Adrenal gland (tissue), 12 donors: ENCODE measurements around the gene IFITM2. TPM values are rescaled to one million over a fixed set of nuclear protein-coding genes. Genes with fewer than 3 reads are reported as not detected.
"Not testable (repeated sequence)": the region's sequence is repeated elsewhere in the genome, so short reads cannot be mapped to it uniquely, and the experiment has no call there.

Experiments
- DNase-seq, 7 donors: peaks; one replicate each; pipeline ENCODE4 v3.0.0-alpha.2; 2019 to 2020
- H3K27ac ChIP-seq, 5 donors: fragments of 200-600 bp; sonication (generic) in 4 of 5; 1 replicate in 3 of 5; 2 replicates in 2 of 5; pipeline versions ENCODE4 v1.5.1 to v1.8.0; 2016 to 2020; ENCODE audit warnings: mild to moderate bottlenecking in 1 of 5
- H3K27me3 ChIP-seq: fragments of 200-600 bp; 2 replicates; pipeline ENCODE4 v1.8.0; 2021
- H3K36me3 ChIP-seq, 2 donors: fragments of 200-600 bp; replicated peaks in 1 of 2; 1 replicate in 1 of 2; 2 replicates in 1 of 2; pipeline versions ENCODE4 v1.5.1 to v1.8.0; 2018 to 2022
- H3K4me1 ChIP-seq, 2 donors: fragments of 200-600 bp; replicated peaks in 1 of 2; 1 replicate in 1 of 2; 2 replicates in 1 of 2; pipeline versions ENCODE4 v1.5.1 to v1.8.0; 2018 to 2021
- H3K4me3 ChIP-seq, 4 donors: fragments of 200-600 bp; sonication (generic) in 3 of 4; one replicate each; pipeline ENCODE4 v1.5.1; 2016 to 2018
- H3K9me3 ChIP-seq, 3 donors: fragments of 200-600 bp; sonication (generic) in 1 of 3; replicated peaks in 1 of 3; 1 replicate in 2 of 3; 2 replicates in 1 of 3; pipeline versions ENCODE4 v1.5.1 to v1.8.0; 2016 to 2021
- POLR2A ChIP-seq, 2 donors: fragments of 450-650 bp; IDR thresholded peaks; one replicate each; pipeline ENCODE4 v1.6.1; 2017; ENCODE audit warnings: antibody characterized with exemption in 2 of 2, mild to moderate bottlenecking in 2 of 2, moderate library complexity in 1 of 2
- WGBS, 4 donors: extraction: QIAGEN DNeasy Blood & Tissue Kit in 2 of 4; methylation state at CpG; one replicate each; pipeline versions ENCODE4 v1.1.5 to v1.1.7; 2013 to 2017; 5-methylcytosine and 5-hydroxymethylcytosine counted together
- intact Hi-C, 2 donors: fragments of 100-400 bp; cut with DNase I; formaldehyde crosslinking; loops; one replicate each; pipeline versions ENCODE4 v1.14.1 to v1.15.0; 2022 to 2023
- polyA plus RNA-seq, 3 donors: library from polyadenylated mRNA; stranded (reverse); fragments of 200-250 nt in 2 of 3; fragments of 350-450 nt in 1 of 3; fragmentation: Illumina TruSeq in 1 of 3; extraction: RNeasy Lipid Tissue Mini Kit (QIAGEN cat#74804) in 1 of 3; gene quantifications; one replicate each; pipeline ENCODE4 v1.2.3, GENCODE V29; 2013 to 2014
- total RNA-seq, 9 donors: library from RNA; depleted of rRNA in 4 of 9; stranded (reverse); fragments of >200 nt in 4 of 9; fragments of 120-200 nt in 1 of 9; fragmentation: NEBNext Ultra II Directional in 1 of 9; extraction: Animal tissue kit (Norgen Biotek cat#: 25700) in 1 of 9; gene quantifications; one replicate each; pipeline versions ENCODE4 v1.1.0 to v1.2.4, GENCODE V29; 2013 to 2023
- TF ChIP-seq, protein P1 (sequence below), 6 experiments: fragments of 450-650 bp in 4 of 6; fragments of 200-600 bp in 2 of 6; sonication (generic) in 1 of 6; IDR thresholded peaks; 1 replicate in 5 of 6; 2 replicates in 1 of 6; pipeline versions ENCODE4 v1.5.1 to v1.8.0; 2016 to 2021; ENCODE audit warnings: antibody characterized with exemption in 6 of 6, mild to moderate bottlenecking in 2 of 6, moderate library complexity in 1 of 6
- donor health status: healthy with polysubstance abuse.
- donor health status: Bipolar disorder and iron deficiency.
- donor health status: DM: yes; HTN: yes; CAD: no.
- donor health status: DM: no; HTN: no; CAD: no.
- donor health status: DM: no; HTN: no; CAD: no.
- donor health status: DM: yes; HTN: yes; CAD: no.

IFITM2 gene
- total and polyA plus RNA-seq, 12 donors, result 30.7 to 835 (median 235) TPM

DNA sequence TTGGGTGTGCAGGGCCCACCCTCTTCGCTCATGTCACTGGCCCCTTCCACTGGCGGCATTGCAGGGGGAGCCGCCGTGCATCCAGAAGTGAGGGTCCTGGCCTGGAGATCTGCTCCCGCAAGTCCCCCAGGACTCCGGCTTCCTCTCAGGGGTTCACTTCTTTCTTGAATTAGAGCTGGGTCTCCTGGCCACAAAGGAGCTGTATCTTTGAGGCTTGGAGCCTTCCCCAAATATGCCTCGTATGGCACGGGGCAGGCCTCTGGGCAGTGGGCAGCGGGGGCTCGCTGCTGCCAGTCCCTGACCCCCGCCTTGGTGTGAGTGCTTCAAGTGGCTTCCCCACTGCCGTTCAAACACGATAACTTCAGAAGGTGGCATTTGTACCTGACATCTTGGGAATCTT lies 20.4 kb downstream of the IFITM2 start:
- Histone ChIP-seq H3K36me3 (no peaks in the 10 kb centered on the region), H3K4me1 (peaks cover 14 to 26% of the 10 kb centered on the region in 2 donors), H3K9me3 (no peaks in the 10 kb centered on the region), H3K4me3 (no peak overlapping the region), H3K27ac (no peak overlapping the region), H3K27me3 (no peaks in the 10 kb centered on the region)
- no peak for DNase-seq
- WGBS, 4 donors, result 92 to 96% (median 95%) methylated on average over 10 to 13 of the region's 13 CpGs
- TF ChIP-seq, protein P1, sequence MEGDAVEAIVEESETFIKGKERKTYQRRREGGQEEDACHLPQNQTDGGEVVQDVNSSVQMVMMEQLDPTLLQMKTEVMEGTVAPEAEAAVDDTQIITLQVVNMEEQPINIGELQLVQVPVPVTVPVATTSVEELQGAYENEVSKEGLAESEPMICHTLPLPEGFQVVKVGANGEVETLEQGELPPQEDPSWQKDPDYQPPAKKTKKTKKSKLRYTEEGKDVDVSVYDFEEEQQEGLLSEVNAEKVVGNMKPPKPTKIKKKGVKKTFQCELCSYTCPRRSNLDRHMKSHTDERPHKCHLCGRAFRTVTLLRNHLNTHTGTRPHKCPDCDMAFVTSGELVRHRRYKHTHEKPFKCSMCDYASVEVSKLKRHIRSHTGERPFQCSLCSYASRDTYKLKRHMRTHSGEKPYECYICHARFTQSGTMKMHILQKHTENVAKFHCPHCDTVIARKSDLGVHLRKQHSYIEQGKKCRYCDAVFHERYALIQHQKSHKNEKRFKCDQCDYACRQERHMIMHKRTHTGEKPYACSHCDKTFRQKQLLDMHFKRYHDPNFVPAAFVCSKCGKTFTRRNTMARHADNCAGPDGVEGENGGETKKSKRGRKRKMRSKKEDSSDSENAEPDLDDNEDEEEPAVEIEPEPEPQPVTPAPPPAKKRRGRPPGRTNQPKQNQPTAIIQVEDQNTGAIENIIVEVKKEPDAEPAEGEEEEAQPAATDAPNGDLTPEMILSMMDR (IDR thresholded peaks at IDR 0.05), result no peak
- no peak for TF ChIP-seq POLR2A (IDR thresholded peaks at IDR 0.05)
- intact Hi-C loops, result no loop called here

DNA sequence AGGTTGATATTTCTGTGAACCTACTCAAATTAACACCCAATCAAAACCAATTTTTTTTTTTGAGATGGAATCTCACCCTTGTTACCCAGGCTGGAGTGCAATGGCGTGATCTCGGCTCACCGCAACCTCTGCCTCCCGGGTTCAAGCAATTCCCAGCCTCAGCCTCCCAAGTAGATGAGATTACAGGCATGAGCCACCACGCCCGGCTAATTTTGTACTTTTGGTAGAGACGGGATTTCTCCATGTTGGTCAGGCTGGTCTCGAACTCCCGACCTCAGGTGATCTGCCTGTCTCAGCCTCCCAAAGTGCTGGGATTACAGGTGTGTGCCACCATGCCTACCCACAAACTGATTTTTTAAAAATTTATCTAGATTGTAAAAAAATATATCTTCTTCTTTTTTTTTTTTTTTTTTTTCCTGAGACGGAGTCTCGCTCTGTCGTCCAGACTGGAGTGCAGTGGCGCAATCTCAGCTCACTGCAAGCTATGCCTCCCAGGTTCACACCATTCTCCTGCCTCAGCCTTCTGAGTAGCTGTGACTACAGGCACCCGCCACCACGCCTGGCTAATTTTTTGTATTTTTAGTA lies 21.0 kb downstream of the IFITM2 start:
- DNase-seq, H3K27ac ChIP-seq, H3K9me3 ChIP-seq, H3K27me3 ChIP-seq, intact Hi-C loops, H3K36me3 ChIP-seq, H3K4me3 ChIP-seq: not testable (repeated sequence)
- H3K4me1 ChIP-seq, result peaks cover 14 to 26% of the 10 kb centered on the region in 2 donors
- 87 to 92% (median 89%) methylated on average over 15 of the region's 15 CpGs for WGBS, 4 donors

DNA sequence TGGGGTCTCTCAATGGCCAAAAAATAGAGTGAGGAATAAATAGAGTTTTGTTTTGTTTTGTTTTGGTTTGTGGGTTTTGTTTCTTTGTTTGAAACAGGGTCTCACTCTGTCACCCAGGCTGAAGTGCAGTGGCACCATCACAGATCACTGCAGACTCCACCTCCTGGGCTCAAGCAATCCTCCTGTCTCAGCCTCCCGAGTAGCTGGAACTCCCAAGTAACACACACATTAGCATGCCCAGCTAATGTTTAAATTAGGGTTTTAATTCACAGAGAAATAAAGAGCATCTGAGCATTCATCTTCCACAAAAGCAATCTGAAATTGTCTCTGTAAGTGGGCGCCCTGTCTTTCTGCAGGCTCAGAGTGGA lies 22.3 kb downstream of the IFITM2 start:
- TF ChIP-seq POLR2A (IDR thresholded peaks at IDR 0.05), result no peak
- TF ChIP-seq, protein P1 (IDR thresholded peaks at IDR 0.05), result no peak
- WGBS, 4 donors, result 81 to 94% (median 85%) methylated on average over 1 to 2 of the region's 2 CpGs
- H3K36me3 ChIP-seq, result no peaks in the 10 kb centered on the region
- H3K27ac ChIP-seq, result no peak overlapping the region
- peaks cover 14 to 26% of the 10 kb centered on the region in 2 donors for H3K4me1 ChIP-seq
- intact Hi-C loops, result no loop called here
- H3K9me3 ChIP-seq, result no peaks in the 10 kb centered on the region
- DNase-seq, result no peak
- no peak overlapping the region for H3K4me3 ChIP-seq
- no peaks in the 10 kb centered on the region for H3K27me3 ChIP-seq

DNA sequence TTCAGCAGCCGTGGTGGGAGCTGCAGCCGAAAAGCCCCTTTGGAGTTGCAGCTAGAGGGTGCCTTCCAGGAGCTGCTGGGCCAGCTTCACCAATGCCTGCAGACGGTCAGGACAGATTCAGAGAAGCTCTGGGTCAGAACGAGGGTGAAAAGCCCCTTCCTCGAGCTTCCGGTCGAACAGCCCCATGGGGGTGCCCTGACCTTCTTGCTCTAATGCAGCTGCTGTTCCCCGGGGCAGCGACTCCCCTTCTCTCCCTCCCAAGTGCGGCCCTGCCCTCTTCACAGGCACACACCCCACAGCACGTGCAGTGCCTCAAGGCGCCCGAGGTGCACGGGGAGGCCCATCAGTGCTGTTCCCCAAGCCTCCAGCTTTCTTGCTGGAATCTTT lies 22.7 kb downstream of the IFITM2 start:
- no peaks in the 10 kb centered on the region for H3K9me3 ChIP-seq
- TF ChIP-seq, protein P1 (IDR thresholded peaks at IDR 0.05), result no peak
- no peak for TF ChIP-seq POLR2A (IDR thresholded peaks at IDR 0.05)

DNA sequence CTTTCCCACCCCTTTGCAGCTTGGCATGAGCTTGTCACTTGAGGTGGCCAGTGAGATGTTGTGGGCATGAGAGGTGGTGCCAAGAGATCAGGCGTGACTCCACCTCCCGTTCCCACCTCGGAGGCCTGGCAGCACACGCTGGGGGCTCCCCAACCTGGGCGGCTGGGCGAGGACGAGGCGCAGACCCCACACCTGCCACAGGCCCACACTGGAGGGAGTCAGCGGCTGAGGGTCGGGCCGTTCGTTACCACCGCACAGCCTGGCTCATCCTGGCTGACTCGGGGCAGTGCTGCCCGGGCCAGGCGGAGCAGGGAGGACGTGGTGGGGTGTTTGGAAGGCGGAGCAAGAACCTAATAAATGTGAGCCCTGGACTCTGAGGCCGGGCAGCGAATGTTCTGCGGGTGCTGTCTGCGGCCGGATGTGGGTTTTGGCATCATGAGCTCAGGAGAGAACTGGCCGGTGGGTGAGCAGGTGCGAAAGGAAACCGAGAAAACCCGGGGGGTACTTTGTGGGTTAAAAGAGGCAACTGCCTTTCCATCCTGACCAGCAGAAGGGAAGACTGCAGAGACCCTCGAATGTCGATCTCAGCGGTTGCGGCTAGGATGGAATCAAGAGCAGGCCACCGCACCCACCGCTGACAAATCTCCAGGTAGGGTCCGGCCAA lies 23.2 kb downstream of the IFITM2 start:
- no peak for TF ChIP-seq POLR2A (IDR thresholded peaks at IDR 0.05)
- TF ChIP-seq, protein P1 (IDR thresholded peaks at IDR 0.05), result no peak
- no peaks in the 10 kb centered on the region for H3K9me3 ChIP-seq
- WGBS, 4 donors, result 79 to 85% (median 83%) methylated on average over 26 to 34 of the region's 34 CpGs
- no peak for DNase-seq
- H3K4me1 ChIP-seq, result peaks cover 14 to 22% of the 10 kb centered on the region in 2 donors
- H3K36me3 ChIP-seq, result no peaks in the 10 kb centered on the region
- no peak overlapping the region for H3K27ac ChIP-seq
- no peak overlapping the region for H3K4me3 ChIP-seq
- H3K27me3 ChIP-seq, result no peaks in the 10 kb centered on the region
- intact Hi-C loops, result no loop called here

More for the DNA sequence above, 22.7 kb downstream of the IFITM2 start:
- no peak overlapping the region for H3K27ac ChIP-seq
- intact Hi-C loops, result no loop called here
- WGBS, 4 donors, result 74 to 77% (median 75%) methylated on average over 11 to 14 of the region's 14 CpGs
- no peaks in the 10 kb centered on the region for H3K27me3 ChIP-seq
- no peak overlapping the region for H3K4me3 ChIP-seq
- no peaks in the 10 kb centered on the region for H3K36me3 ChIP-seq
- peaks cover 14 to 26% of the 10 kb centered on the region in 2 donors for H3K4me1 ChIP-seq
- no peak for DNase-seq
